ENCODE data around the gene MED28. TPM values are rescaled to one million over a fixed set of nuclear protein-coding genes. Genes with fewer than 3 reads are reported as not detected.

MED28 gene
- total and polyA plus RNA-seq, 2 of the 4 experiments (the other 2 are of a cell fraction): 8.8 to 9.3 TPM

DNA sequence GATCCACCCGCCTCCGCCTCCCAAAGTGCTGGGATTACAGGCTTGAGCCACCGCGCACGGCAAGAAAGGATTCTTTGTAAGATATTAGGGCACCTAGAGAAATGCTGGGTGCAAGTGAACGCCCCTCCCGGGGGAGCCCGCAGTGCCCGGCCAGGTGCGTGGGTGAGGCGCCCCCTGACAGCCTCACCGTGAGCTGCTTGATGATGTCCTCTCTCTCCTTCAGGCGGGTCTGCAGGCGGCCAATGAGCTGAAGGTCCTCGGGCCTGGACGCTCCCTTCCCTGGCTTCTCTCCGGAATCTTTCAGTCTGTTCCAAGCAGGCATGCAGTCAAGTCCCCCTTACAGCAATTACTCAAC, 21.9 kb downstream of the MED28 start:
- ATAC-seq (ENCODE audit: low read depth) (peak; percentile 27), DNase-seq (no peak)
- WGBS, 2 experiments (ENCODE audit: extremely low coverage in 2 of 2, insufficient read length in 1 of 2): 94% methylated on average over 10 of the region's 17 CpGs; no CpG with 5 or more reads in 1 of the 2 experiments
- Histone ChIP-seq H3K27ac (ENCODE audit: insufficient read depth, low read length) (no peak overlapping the region), H2BK5ac (ENCODE audit: low read depth, low read length, poor library complexity, severe bottlenecking) (no peak overlapping the region), H3K9ac (ENCODE audit: low read depth, low read length) (no peak overlapping the region), H3K4me3 (ENCODE audit: insufficient read depth, low read depth, low read length) (no peak overlapping the region), H2AK9ac (replicated peaks; ENCODE audit: low read depth, low read length, poor library complexity) (peak overlapping the region; percentile 38), H3K36me3 (ENCODE audit: control insufficient read depth, insufficient read depth, low read length) (peaks cover 24% of the 10 kb centered on the region), H3K14ac (replicated peaks; ENCODE audit: low read depth, low read length) (no peak overlapping the region), H2BK15ac (ENCODE audit: low read depth, low read length) (no peak overlapping the region), H4K91ac (ENCODE audit: insufficient read depth, low read depth, low read length) (no peak overlapping the region), H4K8ac (ENCODE audit: low read depth in 2 of 2, low read length in 2 of 2) (no peak overlapping the region), H3K23ac (ENCODE audit: low read depth, low read length) (no peak overlapping the region), H2BK20ac (ENCODE audit: low read depth, low read length) (no peak overlapping the region), H4K20me1 (ENCODE audit: insufficient read depth, low read length) (peaks cover 4% of the 10 kb centered on the region; the same call in 1 of the 2 replicates), H3K27me3 (ENCODE audit: control insufficient read depth, insufficient read depth, low read length) (no peaks in the 10 kb centered on the region), H3K9me1 (ENCODE audit: insufficient read depth, low read length) (no peaks in the 10 kb centered on the region), H4K5ac (ENCODE audit: low read depth, low read length) (no peak overlapping the region), H3K79me1 (ENCODE audit: low read depth in 1 of 2, low read length in 2 of 2) (0 out of 4 replicates have a peak, but pooled peaks cover 2 to 4% of the 10 kb centered on the region in 2 experiments), H2BK120ac (ENCODE audit: low read depth, low read length) (no peak overlapping the region), H3K56ac (ENCODE audit: extremely low read depth, insufficient read depth, low read length) (no peak overlapping the region), H3K4me1 (ENCODE audit: control insufficient read depth, insufficient read depth, low read length) (no peaks in the 10 kb centered on the region), H3K9me3 (ENCODE audit: control insufficient read depth, insufficient read depth, low read length) (no peaks in the 10 kb centered on the region), H2AFZ (replicated peaks; ENCODE audit: low read length, poor library complexity) (peak overlapping the region; percentile 53), H3K4me2 (ENCODE audit: low read depth, low read length) (no peak overlapping the region), H3K4ac (ENCODE audit: low read depth, low read length) (no peak overlapping the region), H3K18ac (ENCODE audit: low read depth, low read length) (no peak overlapping the region), H2AK5ac (ENCODE audit: low read depth, low read length) (no peak overlapping the region)
- BruUV-seq (replicated peaks): no TSS peak
- TF ChIP-seq, protein P1, sequence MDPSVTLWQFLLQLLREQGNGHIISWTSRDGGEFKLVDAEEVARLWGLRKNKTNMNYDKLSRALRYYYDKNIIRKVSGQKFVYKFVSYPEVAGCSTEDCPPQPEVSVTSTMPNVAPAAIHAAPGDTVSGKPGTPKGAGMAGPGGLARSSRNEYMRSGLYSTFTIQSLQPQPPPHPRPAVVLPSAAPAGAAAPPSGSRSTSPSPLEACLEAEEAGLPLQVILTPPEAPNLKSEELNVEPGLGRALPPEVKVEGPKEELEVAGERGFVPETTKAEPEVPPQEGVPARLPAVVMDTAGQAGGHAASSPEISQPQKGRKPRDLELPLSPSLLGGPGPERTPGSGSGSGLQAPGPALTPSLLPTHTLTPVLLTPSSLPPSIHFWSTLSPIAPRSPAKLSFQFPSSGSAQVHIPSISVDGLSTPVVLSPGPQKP (IDR thresholded peaks at IDR 0.05; ENCODE audit: borderline replicate concordance, low read depth, low read length): no peak
- TF ChIP-seq NFE2L2 (IDR thresholded peaks at IDR 0.05; ENCODE audit: low read depth, low read length) (no peak), CEBPB (IDR thresholded peaks at IDR 0.05; ENCODE audit: low read depth, low read length) (no peak)
- in situ Hi-C loops (cut with MboI; ENCODE audit: low sequenced_read_pairs) (loop anchor here (25.0 kb wide), 1 partner anchor 951 kb away; no protein-coding TSS in a partner anchor), dilution Hi-C loops (cut with HindIII; ENCODE audit: low sequenced_read_pairs, unreplicated experiment) (no loop called here), intact Hi-C loops (cut with micrococcal nuclease) (loop anchor here (1.0 to 5.0 kb wide), 3 partner anchors 87 to 957 kb away; partner anchors contain the start of genes DCAF16 and NCAPG)
- CTCF ChIA-PET: interaction anchor here (0.6 to 2.3 kb wide), 3 partner anchors 44 to 1082 kb away, joined by 3 to 7 read pairs (median 4); no protein-coding TSS in a partner anchor
- POLR2A ChIA-PET (ENCODE audit: unreplicated experiment): interaction anchor here (0.6 kb wide), 1 partner anchor 155 kb away, joined by 3 read pairs; no protein-coding TSS in a partner anchor
